Measurements from ENCODE around the gene SPATA31C2.
A peak's percentile ranks its signal among the peaks of the same experiment; 100 is the strongest.
"Not testable (repeated sequence)": the region's sequence is repeated elsewhere in the genome, so short reads cannot be mapped to it uniquely, and the experiment has no call there.

SPATA31C2 gene

GRCh38 chr9:88114968-88115612 lies 23.2 kb downstream of the SPATA31C2 start:
- DNase-seq (ENCODE audit: low spot score); in situ Hi-C loops (cut with MboI; ENCODE audit: low pct_unique_long_range_greater_than_20kb, low sequenced_read_pairs, unreplicated experiment): not testable (repeated sequence)

GRCh38 chr9:88114283-88114967 lies 23.9 kb downstream of the SPATA31C2 start:
- in situ Hi-C loops (cut with MboI; ENCODE audit: low pct_unique_long_range_greater_than_20kb, low sequenced_read_pairs, unreplicated experiment); DNase-seq (ENCODE audit: low spot score): not testable (repeated sequence)

GRCh38 chr9:88113156-88114130 lies 24.8 kb downstream of the SPATA31C2 start:
- in situ Hi-C loops (cut with MboI; ENCODE audit: low pct_unique_long_range_greater_than_20kb, low sequenced_read_pairs, unreplicated experiment); DNase-seq (ENCODE audit: low spot score): not testable (repeated sequence)

- TF ChIP-seq CTCF (IDR thresholded peaks at IDR 0.05; ENCODE audit: extremely low read depth, insufficient read depth, missing control alignments) = no peak
- in situ Hi-C loops (cut with MboI; ENCODE audit: low pct_unique_long_range_greater_than_20kb, low sequenced_read_pairs, unreplicated experiment) = no loop called here
These were observed 28.2 kb downstream of the SPATA31C2 start for GRCh38 chr9:88110026-88110425.

GRCh38 chr9:88108779-88109178 lies 29.5 kb downstream of the SPATA31C2 start:
- no peak for TF ChIP-seq CTCF (IDR thresholded peaks at IDR 0.05; ENCODE audit: extremely low read depth, insufficient read depth, missing control alignments)
- DNase-seq (ENCODE audit: low spot score) = no peak
- in situ Hi-C loops (cut with MboI; ENCODE audit: low pct_unique_long_range_greater_than_20kb, low sequenced_read_pairs, unreplicated experiment) = no loop called here

More at GRCh38 chr9:88110026-88110425, 28.2 kb downstream of the SPATA31C2 start:
- no peak for DNase-seq (ENCODE audit: low spot score)

- DNase-seq (ENCODE audit: low spot score) = no peak
- peak; percentile 16 for TF ChIP-seq CTCF (IDR thresholded peaks at IDR 0.05; ENCODE audit: extremely low read depth, insufficient read depth, missing control alignments)
- in situ Hi-C loops (cut with MboI; ENCODE audit: low pct_unique_long_range_greater_than_20kb, low sequenced_read_pairs, unreplicated experiment) = no loop called here
These were observed 31.8 kb downstream of the SPATA31C2 start for GRCh38 chr9:88106492-88106891.

GRCh38 chr9:88092797-88093331 lies 45.4 kb downstream of the SPATA31C2 start:
- TF ChIP-seq CTCF (IDR thresholded peaks at IDR 0.05; ENCODE audit: extremely low read depth, insufficient read depth, missing control alignments) = no peak
- in situ Hi-C loops (cut with MboI; ENCODE audit: low pct_unique_long_range_greater_than_20kb, low sequenced_read_pairs, unreplicated experiment) = no loop called here
- DNase-seq (ENCODE audit: low spot score) = no peak
